ENCODE data around the gene KLK8.

Gene KLK8

GRCh38 chr19:51001515-51001914 is at the start of gene KLK8:
TSS of gene KLK8 (minus strand) at chr19:51001604. CDS start at chr19:51001167, 437 bp downstream.
- DNase-seq (ENCODE audit: low read depth) = no peak

GRCh38 chr19:51047031-51047335 is 45.6 kb upstream of the KLK8 start:
- no peak for DNase-seq (ENCODE audit: low read depth)

DNA sequence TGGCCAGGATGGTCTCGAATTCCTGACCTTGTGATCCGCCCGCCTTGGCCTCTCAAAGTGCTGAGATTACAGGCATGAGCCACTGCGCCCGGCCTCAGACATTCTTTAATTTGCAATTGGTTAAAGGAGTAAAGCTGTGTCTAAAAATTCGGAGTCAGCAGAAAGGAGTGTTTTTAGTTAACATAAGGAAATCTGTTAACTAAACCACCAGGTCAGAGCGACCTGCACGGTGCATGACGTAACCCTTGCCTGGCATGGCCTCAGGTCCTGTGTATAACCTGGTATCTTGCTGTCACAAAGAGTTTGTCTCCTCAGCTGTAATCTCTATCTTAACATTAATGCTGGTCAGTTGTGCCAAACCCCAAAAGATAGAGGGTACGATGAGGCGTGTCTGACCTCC is 42.9 kb upstream of the KLK8 start:
- no peak for DNase-seq (ENCODE audit: low read depth)

DNA sequence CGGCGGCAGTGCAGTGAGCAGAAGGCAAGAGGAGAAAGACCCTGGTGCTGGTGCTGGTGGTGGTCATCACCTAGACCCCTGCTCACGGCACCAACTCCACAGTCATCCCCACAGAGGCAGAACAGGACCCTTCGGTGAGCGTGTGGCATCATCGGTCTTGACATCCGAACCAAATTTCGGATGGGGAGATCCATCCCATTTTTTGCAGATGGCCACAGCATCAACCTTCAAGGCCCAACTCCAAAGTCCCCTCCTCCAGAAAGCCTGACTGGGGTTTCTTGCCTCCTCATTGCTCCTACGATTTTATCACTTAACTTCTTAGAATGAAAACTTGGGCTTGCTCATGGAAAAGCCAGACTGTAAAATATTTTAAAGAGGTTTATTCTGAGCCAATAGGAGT is 42.1 kb upstream of the KLK8 start:
- DNase-seq (ENCODE audit: low read depth) = no peak

DNA sequence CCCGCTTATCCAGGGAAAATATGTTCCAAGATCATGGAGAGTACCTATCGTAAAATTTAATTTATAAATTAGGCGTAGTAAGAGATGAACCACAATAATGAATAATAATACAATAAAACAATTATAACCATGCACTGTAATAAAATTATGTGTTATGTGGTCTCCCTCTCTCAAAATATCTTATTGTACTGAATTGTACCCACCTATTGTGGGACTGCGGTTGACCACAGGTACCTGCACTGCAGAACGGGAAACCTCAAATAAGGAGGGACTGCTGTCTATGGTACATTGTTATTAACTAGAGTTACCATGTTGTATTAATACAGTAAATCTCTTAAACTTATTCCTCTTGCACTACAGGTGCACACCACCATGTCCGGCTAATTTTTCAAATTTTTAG is 38.7 kb upstream of the KLK8 start:
- no peak for DNase-seq (ENCODE audit: low read depth)

GRCh38 chr19:51036519-51036918 is 35.1 kb upstream of the KLK8 start:
- no peak for DNase-seq (ENCODE audit: low read depth)

DNA sequence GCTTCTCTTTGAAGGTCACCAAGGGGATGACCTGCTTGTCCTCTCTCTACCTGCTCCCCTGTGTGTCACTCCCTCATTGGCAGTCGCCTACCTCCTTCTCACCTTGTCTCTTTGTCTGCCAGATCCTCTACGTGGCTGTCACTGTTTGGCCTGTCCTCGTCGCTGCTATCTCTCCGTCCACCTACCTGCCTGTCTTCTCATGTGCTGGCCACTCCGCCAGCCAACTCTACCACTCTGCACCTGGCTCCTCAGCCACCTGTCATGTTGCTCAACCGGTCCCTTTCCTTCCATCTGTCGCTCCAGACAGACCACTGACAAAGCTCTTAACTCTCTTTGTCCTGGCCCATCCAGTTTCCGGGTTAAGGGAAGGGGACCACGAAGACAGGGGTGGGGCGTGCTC is 33.3 kb upstream of the KLK8 start, which contains the start of gene KLK12:
KLK12 (minus strand) TSS at position 299 of the 400 bp plus-strand sequence. CDS start 381 bp downstream, outside the sequence.
- no peak for DNase-seq (ENCODE audit: low read depth)

- DNase-seq (ENCODE audit: low read depth) = no peak
Observed at GRCh38 chr19:51031880-51032225, 30.4 kb upstream of the KLK8 start.

GRCh38 chr19:51031220-51031879 is 29.9 kb upstream of the KLK8 start:
- DNase-seq (ENCODE audit: low read depth) = no peak

GRCh38 chr19:51030631-51031030 is 29.2 kb upstream of the KLK8 start:
- no peak for DNase-seq (ENCODE audit: low read depth)

GRCh38 chr19:51029718-51030117 is 28.3 kb upstream of the KLK8 start:
- DNase-seq (ENCODE audit: low read depth) = no peak

GRCh38 chr19:51027873-51028272 is 26.5 kb upstream of the KLK8 start:
- DNase-seq (ENCODE audit: low read depth) = no peak

GRCh38 chr19:51027126-51027806 is 25.9 kb upstream of the KLK8 start:
- no peak for DNase-seq (ENCODE audit: low read depth)

GRCh38 chr19:51026554-51026831 is 25.1 kb upstream of the KLK8 start, which contains the start of gene KLK11:
TSS of gene KLK11 (minus strand) at chr19:51026616. CDS start at chr19:51025631, 985 bp downstream.
- DNase-seq (ENCODE audit: low read depth) = no peak

DNA sequence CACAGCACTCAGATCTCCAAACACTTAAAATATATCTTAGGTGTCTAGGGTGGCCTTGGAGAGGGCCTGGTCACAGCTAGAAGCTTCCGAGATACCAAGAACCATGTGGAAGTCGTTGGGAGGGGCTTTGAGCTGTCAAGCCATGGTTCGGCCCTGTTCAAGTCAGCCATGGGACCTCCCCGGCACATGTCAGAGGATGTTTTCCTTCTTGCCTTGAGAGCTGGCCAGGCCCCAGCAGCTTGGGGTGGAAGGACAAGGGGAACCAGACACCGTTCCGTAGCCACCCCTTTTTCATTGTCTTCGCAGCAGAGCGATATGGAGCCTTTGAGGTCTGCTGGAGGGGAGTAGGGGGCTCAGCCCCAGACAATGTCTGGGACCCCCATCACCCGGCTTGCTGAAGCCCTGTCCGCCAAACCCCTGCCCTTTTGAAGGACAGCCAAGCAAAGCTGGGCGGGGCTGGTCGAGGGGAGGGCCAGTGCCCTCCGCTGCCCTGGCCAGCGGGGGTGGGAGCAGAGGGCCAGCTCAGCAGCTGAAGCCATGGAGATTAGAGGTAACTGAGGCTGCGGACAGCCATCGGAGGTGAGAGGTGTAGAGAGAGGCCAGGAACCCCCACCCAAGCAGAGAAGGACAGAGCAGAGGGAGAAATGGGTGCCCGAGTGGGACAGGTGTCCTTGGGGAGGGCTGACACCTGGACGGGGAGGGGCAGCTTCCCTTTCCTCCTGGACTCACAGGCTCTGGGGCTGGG is 24.6 kb upstream of the KLK8 start:
- no peak for DNase-seq (ENCODE audit: low read depth)

- DNase-seq (ENCODE audit: low read depth) = no peak
Observed at GRCh38 chr19:51025401-51025800, 24.0 kb upstream of the KLK8 start.

- no peak for DNase-seq (ENCODE audit: low read depth)
Observed at GRCh38 chr19:51024924-51025323, 23.5 kb upstream of the KLK8 start.

GRCh38 chr19:51023946-51024345 is 22.5 kb upstream of the KLK8 start:
- DNase-seq (ENCODE audit: low read depth) = no peak

- DNase-seq (ENCODE audit: low read depth) = no peak
Observed at GRCh38 chr19:51022526-51022925, 21.1 kb upstream of the KLK8 start.

DNA sequence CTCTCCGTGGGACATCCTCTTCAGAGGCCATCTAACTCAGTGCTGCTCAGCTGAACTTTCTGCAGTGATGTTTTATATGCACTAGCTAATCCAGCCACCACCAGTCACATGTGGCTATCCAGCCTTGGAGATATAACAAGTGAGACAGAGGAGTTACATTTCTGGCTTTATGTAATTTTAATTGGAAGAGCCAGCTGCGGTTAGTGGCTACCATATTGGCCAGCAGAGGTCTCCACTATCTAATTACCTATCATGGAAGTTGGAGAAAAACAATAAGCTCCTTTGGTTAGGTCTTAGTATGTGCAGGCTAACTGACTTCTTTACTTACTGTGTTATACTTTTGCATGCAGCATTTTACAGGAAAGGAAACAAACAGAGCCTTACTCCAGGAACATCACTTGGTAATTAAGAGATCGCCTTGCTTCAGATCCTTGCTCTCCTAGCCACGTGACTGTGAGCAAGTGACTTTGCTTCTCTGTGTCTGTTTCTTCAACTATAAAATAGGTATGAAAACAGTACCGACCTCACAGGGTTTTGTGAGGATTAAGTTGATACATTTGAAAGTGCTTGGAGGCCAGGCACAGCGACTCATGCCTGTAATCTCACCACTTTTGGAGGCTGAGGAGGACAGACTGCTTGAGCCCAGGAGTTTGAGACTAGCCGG is 19.7 kb upstream of the KLK8 start:
- DNase-seq (ENCODE audit: low read depth) = peak; percentile 24

- DNase-seq (ENCODE audit: low read depth) = no peak
Observed at GRCh38 chr19:51019544-51019925, 18.1 kb upstream of the KLK8 start, which contains the start of gene KLK10. TSS of gene KLK10 (minus strand) at chr19:51019709. CDS start at chr19:51019130, 579 bp downstream.

GRCh38 chr19:51018745-51019543 is 17.5 kb upstream of the KLK8 start:
- no peak for DNase-seq (ENCODE audit: low read depth)
